ENCODE results near the gene POLR3B.
"Not testable (repeated sequence)": the region's sequence is repeated elsewhere in the genome, so short reads cannot be mapped to it uniquely, and the experiment has no call there.

The POLR3B gene

GRCh38 chr12:106459534-106459933 is 102.0 kb downstream of the POLR3B start:
- no peak for DNase-seq (ENCODE audit: low spot score)

GRCh38 chr12:106461730-106462129 is 104.2 kb downstream of the POLR3B start:
- no peak for DNase-seq (ENCODE audit: low spot score)

GRCh38 chr12:106465605-106466004 is 108.1 kb downstream of the POLR3B start:
- DNase-seq (ENCODE audit: low spot score) = not testable (repeated sequence)

GRCh38 chr12:106475662-106476061 is 118.1 kb downstream of the POLR3B start:
- not testable (repeated sequence) for DNase-seq (ENCODE audit: low spot score)

GRCh38 chr12:106477627-106478026 is 120.1 kb downstream of the POLR3B start:
- not testable (repeated sequence) for DNase-seq (ENCODE audit: low spot score)

GRCh38 chr12:106480251-106480650 is 122.7 kb downstream of the POLR3B start:
- DNase-seq (ENCODE audit: low spot score) = no peak

GRCh38 chr12:106481246-106481645 is 123.7 kb downstream of the POLR3B start:
- no peak for DNase-seq (ENCODE audit: low spot score)

GRCh38 chr12:106487664-106488063 is 130.1 kb downstream of the POLR3B start:
- no peak for DNase-seq (ENCODE audit: low spot score)

- no peak for DNase-seq (ENCODE audit: low spot score)
Observed at GRCh38 chr12:106488884-106489283, 131.3 kb downstream of the POLR3B start.

- no peak for DNase-seq (ENCODE audit: low spot score)
Observed at GRCh38 chr12:106490264-106490663, 132.7 kb downstream of the POLR3B start.

GRCh38 chr12:106492857-106493256 is 135.3 kb downstream of the POLR3B start:
- DNase-seq (ENCODE audit: low spot score) = no peak

- DNase-seq (ENCODE audit: low spot score) = peak; percentile 6
Observed at GRCh38 chr12:106493531-106493930, 136.0 kb downstream of the POLR3B start.

- DNase-seq (ENCODE audit: low spot score) = no peak
Observed at GRCh38 chr12:106495354-106495965, 137.9 kb downstream of the POLR3B start.

- no peak for DNase-seq (ENCODE audit: low spot score)
Observed at GRCh38 chr12:106498056-106498455, 140.5 kb downstream of the POLR3B start.

GRCh38 chr12:106499628-106500027 is 142.1 kb downstream of the POLR3B start:
- DNase-seq (ENCODE audit: low spot score) = no peak

- DNase-seq (ENCODE audit: low spot score) = no peak
Observed at GRCh38 chr12:106506691-106507090, 149.1 kb downstream of the POLR3B start.

- no peak for DNase-seq (ENCODE audit: low spot score)
Observed at GRCh38 chr12:106508966-106509365, 151.4 kb downstream of the POLR3B start.

GRCh38 chr12:106511365-106511764 is 153.8 kb downstream of the POLR3B start:
- no peak for DNase-seq (ENCODE audit: low spot score)

GRCh38 chr12:106517314-106517713 is 159.8 kb downstream of the POLR3B start:
- DNase-seq (ENCODE audit: low spot score) = no peak

GRCh38 chr12:106519607-106520021 is 162.1 kb downstream of the POLR3B start:
- peak; percentile 94 for DNase-seq (ENCODE audit: low spot score)

GRCh38 chr12:106521901-106522300 is 164.4 kb downstream of the POLR3B start:
- DNase-seq (ENCODE audit: low spot score) = no peak

- no peak for DNase-seq (ENCODE audit: low spot score)
Observed at GRCh38 chr12:106522708-106523107, 165.2 kb downstream of the POLR3B start.

- no peak for DNase-seq (ENCODE audit: low spot score)
Observed at GRCh38 chr12:106527356-106527755, 169.8 kb downstream of the POLR3B start.

- DNase-seq (ENCODE audit: low spot score) = no peak
Observed at GRCh38 chr12:106541201-106541600, 183.7 kb downstream of the POLR3B start.

Measured in SK-N-DZ (cell line).